Measurements from ENCODE around the gene ABCA1.
"Not testable (repeated sequence)": the region's sequence is repeated elsewhere in the genome, so short reads cannot be mapped to it uniquely, and the experiment has no call there.

Gene ABCA1

GRCh38 chr9:104868687-104869404, 59.1 kb downstream of the ABCA1 start:
- DNase-seq (ENCODE audit: low spot score): peak; percentile 57

- DNase-seq (ENCODE audit: low spot score): no peak
Observed at GRCh38 chr9:104868303-104868686, 59.7 kb downstream of the ABCA1 start.

GRCh38 chr9:104866191-104866590, 61.8 kb downstream of the ABCA1 start:
- DNase-seq (ENCODE audit: low spot score): no peak

GRCh38 chr9:104864675-104865104, 63.3 kb downstream of the ABCA1 start:
- DNase-seq (ENCODE audit: low spot score): no peak

- peak; percentile 74 for DNase-seq (ENCODE audit: low spot score)
Observed at GRCh38 chr9:104863180-104863883, 64.6 kb downstream of the ABCA1 start.

- no peak for DNase-seq (ENCODE audit: low spot score)
Observed at GRCh38 chr9:104861397-104861796, 66.6 kb downstream of the ABCA1 start.

GRCh38 chr9:104860263-104860662, 67.7 kb downstream of the ABCA1 start:
- no peak for DNase-seq (ENCODE audit: low spot score)

- no peak for DNase-seq (ENCODE audit: low spot score)
Observed at GRCh38 chr9:104858846-104859245, 69.1 kb downstream of the ABCA1 start.

- DNase-seq (ENCODE audit: low spot score): no peak
Observed at GRCh38 chr9:104858271-104858670, 69.7 kb downstream of the ABCA1 start.

GRCh38 chr9:104856413-104856941, 71.5 kb downstream of the ABCA1 start:
- DNase-seq (ENCODE audit: low spot score): peak; percentile 61

- DNase-seq (ENCODE audit: low spot score): no peak
Observed at GRCh38 chr9:104855807-104856206, 72.1 kb downstream of the ABCA1 start.

GRCh38 chr9:104855258-104855657, 72.7 kb downstream of the ABCA1 start:
- not testable (repeated sequence) for DNase-seq (ENCODE audit: low spot score)

- DNase-seq (ENCODE audit: low spot score): no peak
Observed at GRCh38 chr9:104854613-104855012, 73.3 kb downstream of the ABCA1 start.

GRCh38 chr9:104853683-104854082, 74.3 kb downstream of the ABCA1 start:
- DNase-seq (ENCODE audit: low spot score): no peak

GRCh38 chr9:104853159-104853558, 74.8 kb downstream of the ABCA1 start:
- DNase-seq (ENCODE audit: low spot score): no peak

- no peak for DNase-seq (ENCODE audit: low spot score)
Observed at GRCh38 chr9:104851546-104851920, 76.4 kb downstream of the ABCA1 start.

- no peak for DNase-seq (ENCODE audit: low spot score)
Observed at GRCh38 chr9:104850786-104851545, 77.0 kb downstream of the ABCA1 start.

- DNase-seq (ENCODE audit: low spot score): no peak
Observed at GRCh38 chr9:104849023-104849422, 78.9 kb downstream of the ABCA1 start.

GRCh38 chr9:104844710-104845109, 83.2 kb downstream of the ABCA1 start:
- no peak for DNase-seq (ENCODE audit: low spot score)

- DNase-seq (ENCODE audit: low spot score): no peak
Observed at GRCh38 chr9:104843644-104844240, 84.2 kb downstream of the ABCA1 start.

- DNase-seq (ENCODE audit: low spot score): no peak
Observed at GRCh38 chr9:104842698-104843097, 85.3 kb downstream of the ABCA1 start.

GRCh38 chr9:104841601-104842141, 86.3 kb downstream of the ABCA1 start:
- no peak for DNase-seq (ENCODE audit: low spot score)
